GM19099 (cell line): ENCODE measurements around the gene PLPP3.

Source experiments
- POLR2A ChIP-seq: IDR thresholded peaks from 3 replicates; pipeline ENCODE4 v1.6.1; 2011; ENCODE audit warnings: low read depth; ENCODE audit not compliant: insufficient read length; ENCODE audit errors: extremely low read depth

The PLPP3 gene

DNA sequence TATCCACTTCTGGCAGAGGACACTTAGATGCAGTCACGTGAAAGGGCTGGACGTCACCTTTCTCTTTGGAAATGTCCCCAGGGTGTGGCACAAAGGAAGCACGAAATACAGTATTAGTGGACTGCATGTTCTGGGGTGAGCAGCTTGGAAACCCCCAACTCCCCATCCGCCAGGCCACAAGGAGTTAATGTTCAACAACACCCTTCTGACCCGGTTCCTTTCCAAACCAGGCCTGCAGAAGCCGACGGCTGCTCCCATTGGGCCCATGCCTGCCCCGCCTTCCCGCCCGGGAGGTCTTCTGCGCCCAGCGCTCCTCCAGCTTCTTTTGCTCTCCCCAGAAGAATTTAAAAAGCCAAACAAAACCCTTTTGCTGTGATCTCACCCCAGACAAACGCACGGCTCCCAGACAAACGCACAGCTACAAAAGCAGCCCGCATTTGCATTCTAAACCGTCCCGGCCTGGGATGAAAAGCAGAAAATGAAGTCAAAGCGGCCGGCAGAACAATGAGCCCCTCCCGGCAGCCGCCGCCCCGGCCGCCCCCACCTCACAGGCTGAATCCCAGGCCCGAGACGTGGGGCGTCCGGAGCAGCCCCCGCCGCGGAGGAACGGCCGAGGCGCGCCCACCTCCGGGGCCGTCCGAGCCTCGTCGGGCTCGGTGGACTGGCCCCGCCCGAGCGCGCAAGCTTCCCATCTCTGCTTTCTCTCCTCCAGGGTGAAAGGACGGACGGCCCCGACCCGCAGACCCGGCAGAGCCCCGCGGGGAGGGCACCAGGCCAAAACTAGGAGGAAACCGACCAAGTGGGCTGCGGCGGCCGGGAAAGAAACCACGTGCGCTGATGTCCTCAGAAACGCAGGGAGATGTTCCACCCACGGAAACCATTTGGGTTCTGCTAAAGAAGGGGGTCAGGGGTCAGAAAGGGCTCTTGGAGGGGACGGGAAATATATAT is 101.9 kb downstream of the PLPP3 start:
- TF ChIP-seq POLR2A, result peak; percentile 37

DNA sequence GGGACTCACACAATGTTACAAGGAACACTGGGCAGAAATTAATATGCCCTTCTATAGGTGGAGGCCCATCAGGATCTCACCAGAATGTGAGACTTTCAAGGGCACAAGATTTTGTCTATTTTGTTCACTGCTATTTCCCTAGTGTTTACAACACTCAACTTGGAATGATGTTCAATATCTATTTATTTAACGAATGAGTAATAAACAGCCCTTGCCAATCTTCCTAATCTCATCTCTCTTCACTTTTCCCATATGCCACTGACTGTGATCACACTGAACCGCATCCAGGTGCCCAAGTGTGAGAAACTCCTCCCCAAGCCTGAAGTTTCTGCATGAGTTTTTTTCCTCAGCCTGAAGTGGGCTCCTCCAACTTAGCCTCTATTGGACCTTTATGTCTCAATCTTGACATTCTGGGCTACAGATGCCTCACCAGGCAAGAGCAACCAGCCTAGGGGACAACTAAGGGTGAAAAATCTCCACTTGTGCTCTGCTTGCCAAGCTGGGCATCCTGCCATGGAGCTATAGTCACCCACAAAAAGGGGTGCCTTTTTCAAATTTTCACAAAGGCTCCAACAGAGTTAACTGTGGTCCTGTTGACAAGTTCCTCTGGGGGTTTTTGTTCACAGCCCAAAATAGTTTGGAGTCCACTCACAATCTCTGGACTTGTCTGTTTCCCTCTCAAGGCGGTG is 105.6 kb downstream of the PLPP3 start:
- no peak for TF ChIP-seq POLR2A

DNA sequence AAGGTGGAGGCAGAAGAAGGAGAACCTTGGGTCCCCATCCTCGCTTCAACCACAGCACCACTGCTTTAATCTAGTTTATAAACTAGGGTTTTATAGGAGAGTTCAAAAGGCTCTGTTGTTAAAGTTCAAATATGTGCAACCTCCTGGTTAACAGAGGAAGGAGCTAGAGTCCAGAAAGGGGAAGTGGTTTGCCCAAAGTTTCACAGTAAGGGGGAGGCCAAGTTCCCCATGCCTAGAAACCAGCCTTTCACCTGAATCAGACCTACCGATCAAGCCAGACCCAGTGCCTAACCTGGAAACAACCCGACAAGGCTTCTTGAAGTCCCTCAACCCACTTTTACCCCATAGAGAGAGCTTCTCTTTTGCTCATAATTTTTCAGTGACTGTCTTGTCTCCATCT is 106.5 kb downstream of the PLPP3 start:
- TF ChIP-seq POLR2A, result no peak

DNA sequence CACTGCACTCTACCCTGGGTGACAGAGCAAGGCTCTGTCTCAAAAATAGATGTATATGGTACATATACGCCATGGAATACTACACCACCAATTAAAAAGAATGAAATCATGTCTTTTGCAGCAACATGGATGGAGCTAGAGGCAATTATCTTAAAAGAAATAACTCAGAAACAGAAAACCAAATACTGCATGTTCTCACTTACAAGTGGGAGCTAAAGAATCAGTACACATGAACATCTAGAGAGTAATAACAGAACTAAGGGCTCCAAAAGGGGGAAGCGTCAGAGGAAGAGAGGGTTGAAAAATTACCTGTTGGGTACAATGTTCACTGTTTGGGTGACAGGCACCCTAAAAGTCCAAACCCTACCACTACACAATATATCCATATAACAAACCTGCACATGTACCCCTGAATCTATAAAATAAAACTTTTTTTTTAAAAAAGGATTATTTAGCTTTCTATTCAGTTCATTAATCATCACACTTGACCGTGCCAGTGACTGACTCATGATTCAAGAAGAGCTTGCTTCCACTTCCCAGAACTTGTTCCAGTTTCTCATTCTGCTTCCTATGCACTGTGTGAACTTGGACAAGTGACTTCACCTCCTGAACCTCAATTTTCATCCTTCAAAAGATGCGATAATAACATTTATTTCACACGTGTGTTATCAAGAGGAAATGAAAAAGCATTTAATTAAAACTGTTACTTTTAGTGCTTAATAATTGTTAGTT is 109.6 kb downstream of the PLPP3 start:
- no peak for TF ChIP-seq POLR2A

DNA sequence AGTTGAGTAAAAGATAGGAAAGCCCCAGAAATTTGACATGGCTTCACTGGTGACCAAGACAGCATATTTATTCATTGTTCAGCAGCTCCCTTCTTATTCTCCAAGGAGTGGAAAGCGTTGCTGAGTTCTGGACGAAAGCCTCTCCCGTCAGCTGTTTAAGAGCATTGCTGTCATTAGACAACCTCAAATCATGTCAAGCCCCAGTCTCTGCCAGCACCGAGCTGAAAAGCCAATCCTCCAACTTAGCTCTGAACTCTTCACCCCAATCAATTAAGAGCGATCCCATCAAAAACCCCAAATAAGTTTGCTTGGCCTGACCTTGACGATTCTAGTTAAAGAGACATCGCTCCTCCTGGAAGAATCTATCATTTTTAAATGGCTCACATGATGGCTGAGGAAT is 110.8 kb downstream of the PLPP3 start:
- no peak for TF ChIP-seq POLR2A

DNA sequence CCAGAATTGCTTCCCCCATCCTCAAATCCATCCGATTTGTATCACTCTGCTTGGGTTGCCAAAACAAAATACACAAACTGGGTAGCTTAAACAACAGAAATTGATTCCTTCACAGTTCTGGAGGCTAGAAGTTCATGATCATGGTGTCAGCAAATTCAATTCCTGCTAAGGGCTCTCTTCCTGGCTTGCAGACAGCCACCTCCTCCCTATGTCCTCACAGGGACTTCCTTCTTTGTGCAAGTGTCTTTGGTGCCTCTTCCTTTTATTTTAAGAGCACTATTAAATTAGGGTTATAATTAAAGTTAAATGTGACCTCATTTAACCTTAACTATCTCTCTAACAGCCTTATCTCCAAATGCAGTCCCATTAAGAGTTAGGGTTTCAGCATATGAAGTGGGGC is 112.8 kb downstream of the PLPP3 start:
- TF ChIP-seq POLR2A, result no peak

DNA sequence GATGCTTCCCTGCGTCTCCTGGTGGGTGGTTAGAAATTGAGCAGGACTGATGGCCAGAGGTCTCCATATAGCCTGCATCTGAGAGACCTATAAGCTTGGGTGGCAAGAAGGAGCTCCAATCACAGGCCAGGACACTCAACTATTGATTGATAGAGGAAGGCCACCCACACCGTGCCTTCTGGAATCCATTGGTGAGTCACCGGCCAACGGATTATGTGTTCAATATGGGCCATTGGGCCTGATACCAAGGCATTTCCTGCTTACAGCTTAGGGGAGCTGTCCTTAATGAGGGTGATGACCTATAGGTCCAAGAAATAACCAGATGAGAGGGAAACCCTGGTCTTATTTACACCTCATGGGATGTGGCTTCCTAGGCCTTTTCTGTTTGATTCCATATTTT is 115.1 kb downstream of the PLPP3 start:
- no peak for TF ChIP-seq POLR2A

DNA sequence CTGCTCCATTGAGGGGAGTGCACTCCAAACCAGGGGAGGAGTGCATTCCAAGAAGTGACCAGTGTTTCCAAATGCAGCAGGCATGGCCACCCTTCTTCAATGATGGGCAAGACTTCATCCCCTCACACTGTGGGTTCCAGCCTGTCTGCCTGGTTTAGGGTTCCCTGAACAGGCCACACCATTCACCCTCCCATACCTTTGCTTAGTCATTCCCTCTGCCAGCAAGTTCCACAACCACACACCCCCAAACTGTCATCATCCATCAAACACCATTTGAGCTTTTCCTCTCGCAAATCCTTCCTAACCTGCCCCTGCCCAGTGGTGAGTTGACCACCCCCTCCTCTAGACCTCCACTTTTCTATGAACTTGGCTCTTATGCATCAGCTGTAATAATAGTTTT is 116.0 kb downstream of the PLPP3 start:
- no peak for TF ChIP-seq POLR2A

DNA sequence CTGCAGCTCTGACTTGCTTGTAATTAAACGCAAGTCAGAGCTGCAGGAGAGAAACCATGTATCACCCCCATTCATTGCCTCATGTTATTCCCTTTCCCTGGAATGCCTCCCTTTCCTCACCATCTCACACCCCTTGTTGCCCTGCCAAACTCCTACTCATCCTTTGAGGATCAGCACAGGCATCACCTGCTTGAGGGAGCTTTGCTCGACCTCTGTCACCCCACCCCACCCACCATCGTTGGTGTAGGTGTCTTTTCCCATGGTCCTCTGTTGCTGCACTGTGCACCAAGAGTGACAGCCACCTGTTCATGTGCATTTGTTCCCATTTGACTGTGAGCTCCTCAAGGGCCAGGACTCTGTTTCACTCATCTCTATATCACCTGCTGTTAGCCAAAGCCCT is 117.2 kb downstream of the PLPP3 start:
- TF ChIP-seq POLR2A, result no peak

DNA sequence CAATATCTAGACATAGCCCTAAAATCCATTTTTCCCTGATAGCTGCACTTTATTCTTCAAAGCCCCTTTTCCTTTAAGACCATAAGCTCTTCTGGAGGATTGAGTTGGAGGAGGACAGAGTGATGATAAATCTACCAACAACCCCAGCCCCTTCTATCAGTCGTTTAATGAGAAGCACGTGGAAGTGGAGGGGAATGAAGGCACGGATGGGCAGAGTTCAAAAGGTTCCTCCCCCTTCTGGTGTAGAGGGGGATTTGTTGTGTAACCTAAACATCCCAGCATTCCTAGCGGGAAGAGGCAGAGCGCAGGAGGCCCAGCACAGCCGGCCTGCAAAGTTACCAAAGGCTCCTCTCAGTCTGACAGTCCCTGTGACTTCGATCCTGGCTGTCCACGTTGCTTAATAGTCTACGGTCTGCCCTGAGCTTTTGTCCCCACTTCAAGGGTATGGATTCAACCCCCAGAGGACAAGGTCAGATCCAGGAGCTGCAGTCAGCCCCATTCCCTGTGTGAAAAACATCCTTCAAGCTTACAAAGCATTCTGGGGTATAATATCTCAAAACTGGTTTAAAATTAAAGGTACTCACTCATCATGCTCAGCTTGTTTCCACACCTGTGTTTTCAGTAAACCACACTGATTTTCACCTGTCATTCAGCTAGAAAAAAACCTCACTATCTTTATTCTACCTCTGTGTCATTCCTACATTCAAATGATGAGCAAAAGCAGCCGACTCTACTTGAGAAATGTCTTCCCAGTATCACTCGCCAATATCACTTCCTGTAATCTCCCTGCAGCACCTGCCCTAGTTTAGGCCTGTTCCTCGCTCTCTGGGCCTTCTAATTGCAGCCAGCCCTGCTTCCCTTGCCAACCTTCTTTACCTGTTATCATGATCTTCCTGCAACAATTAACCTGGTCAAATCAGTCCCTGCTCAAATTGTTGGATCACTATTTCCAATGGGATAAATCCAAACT is 117.9 kb downstream of the PLPP3 start:
- TF ChIP-seq POLR2A, result no peak

DNA sequence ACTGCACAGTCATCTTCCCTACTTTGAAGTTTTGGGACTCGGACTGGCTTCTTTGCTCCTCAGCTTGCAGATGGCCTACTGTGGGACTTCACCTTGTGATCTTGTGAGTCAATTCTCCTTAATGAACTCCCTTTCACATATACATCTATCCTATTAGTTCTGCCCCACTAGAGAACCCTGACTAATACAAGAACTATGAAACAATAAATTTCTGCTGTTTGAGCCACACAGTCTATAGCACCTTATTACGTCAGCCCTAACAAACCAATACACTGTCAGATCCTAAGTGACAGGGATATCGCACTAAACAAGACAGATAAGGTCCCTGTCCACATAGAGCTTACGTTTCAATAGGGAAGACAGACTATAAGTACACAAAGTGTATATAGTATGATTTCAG is 120.1 kb downstream of the PLPP3 start:
- no peak for TF ChIP-seq POLR2A

DNA sequence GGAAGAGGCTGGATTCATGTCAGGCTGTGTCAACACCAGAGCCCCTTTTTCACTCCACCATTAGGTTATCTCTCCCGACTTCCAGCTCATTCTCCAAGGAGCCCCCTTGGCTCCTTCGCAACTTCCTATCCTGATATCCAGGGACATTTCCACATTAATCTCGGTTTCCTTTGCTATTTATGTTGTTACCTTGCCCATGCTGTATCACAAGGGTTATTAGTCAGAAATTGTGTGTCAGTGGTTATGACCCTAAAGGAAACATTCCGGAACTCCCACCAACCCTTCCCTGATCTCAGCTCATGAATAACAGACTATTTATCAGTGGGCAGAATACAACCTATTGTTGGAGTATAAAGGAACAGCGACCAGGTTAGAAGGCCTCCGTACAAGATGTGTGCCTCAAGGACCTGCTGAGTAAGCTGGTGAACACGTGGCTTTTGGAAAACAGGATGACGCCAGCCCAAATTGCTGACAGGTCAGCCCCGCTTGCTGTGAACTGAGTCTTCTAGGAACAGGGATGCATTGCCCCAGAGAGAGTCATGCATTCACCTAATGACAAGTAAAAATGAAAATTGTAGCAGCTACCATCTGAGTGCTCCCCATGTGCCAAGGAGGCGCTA is 121.5 kb downstream of the PLPP3 start:
- TF ChIP-seq POLR2A, result no peak

DNA sequence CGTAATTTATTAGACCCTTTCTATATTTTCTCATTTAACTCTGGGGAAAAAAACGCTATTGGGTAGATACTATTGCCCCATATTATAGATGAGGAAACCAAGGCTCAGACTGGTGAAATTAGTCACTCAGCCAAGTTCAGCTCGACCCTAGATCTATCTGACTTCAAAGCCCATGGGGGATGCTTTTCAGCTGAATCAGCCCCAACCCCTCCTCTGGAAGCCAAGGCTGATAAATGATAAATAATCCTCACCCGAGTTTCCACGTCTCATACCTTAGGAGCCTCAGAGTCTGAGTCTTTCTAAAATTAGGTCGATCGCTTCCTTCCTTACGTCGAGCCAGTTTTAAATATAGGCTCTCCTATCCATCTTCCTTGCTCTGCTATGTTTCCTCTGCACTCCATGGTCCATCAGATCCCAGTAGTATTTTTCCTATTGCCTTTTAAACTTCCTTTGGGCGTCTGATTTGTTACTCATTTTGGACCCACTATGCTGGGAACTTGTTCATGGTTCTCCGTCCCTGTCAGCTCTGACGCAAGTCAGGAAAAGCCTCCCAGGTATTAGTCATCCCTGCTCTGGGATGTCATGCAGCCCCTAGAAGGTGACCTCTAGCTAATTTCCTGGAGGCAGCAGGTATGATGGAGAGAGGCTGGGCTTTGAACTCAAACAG is 122.8 kb downstream of the PLPP3 start:
- no peak for TF ChIP-seq POLR2A

DNA sequence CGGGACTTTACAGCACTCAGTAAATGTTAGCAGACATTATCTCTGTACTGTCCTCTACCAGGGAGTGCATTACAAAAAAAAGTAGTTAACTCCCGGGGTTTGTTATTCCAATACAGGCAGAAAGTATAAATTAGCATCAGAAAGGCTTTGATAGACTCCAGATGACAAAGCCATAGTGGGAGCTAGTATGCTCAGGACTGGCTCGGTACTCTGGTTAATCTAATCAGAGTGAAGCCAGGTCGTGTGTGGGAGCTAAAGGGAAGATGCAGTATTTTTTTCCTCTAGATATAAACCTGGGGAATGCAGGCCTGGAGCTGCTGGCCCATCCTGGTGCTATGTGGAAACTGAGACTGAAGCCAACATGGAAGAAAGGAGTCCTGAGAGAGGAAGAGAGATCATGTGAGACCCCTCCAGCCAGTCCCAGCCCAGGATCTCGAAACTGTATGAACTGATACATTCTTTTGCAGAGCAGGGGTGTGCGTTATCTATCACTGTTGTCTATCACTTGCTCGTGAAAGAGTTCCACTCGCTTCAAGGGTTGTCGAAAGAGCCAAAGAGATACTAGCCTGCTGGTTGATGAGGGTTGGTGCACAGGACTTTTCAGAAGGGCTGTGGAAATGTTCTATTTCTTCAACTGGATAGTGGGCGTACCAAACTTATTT is 125.8 kb downstream of the PLPP3 start:
- TF ChIP-seq POLR2A, result no peak

DNA sequence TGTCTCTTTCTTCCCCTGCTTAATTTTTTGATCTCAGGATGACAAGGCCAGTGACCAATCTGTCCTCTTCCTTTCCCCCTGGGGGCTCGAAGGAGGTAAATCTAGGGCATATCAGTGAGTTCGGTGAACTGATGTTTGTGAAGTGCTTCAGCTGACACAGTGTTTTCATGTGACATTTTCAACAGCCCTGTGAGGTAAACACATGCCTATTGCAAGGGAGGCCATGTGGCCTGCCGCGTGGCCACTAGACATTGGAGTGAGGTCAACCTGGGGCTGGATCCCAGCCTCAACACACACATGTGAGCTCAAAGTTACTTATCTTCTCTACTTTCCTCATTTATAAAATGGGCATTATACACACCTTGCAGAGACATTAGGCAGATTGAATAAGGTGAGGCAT is 126.3 kb downstream of the PLPP3 start:
- no peak for TF ChIP-seq POLR2A
